GM10847 (cell line): ENCODE measurements around the gene C1orf232.

Source experiments
- POLR2A ChIP-seq: IDR thresholded peaks from 2 replicates; pipeline ENCODE4 v1.6.1; 2011; ENCODE audit not compliant: insufficient read length; ENCODE audit errors: extremely low read depth

Gene C1orf232

DNA sequence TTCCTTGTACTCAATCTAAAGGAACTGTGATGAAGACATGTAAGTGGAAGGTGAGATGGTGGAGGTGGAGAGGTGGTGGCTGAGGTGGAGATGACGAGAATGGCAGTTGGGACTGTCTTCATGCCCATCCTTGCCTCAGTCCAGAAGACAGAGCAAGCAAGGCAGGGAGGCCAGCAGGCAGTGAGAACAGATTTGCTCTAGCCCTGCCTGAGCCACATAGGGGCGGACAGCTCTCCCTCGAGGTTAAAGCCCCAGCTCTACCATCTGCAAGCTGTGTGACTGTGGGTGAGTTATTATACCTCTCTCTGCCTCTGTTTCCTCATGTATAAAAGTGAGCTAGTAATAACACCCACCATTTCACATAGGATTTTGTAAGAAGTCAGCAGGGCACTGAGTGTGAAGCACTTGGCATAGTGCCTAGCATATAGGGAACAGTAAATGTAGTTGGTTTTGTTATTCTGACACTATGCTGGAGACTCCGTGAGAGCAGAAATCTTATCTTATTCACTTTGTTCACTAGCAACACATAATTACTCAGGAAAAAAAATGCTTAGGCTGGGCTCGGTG lies 14.7 kb downstream of the C1orf232 start:
- no peak for TF ChIP-seq POLR2A

GRCh38 chr1:26148887-26149286 lies 19.9 kb downstream of the C1orf232 start:
- TF ChIP-seq POLR2A = no peak

GRCh38 chr1:26145960-26146294 lies 22.8 kb downstream of the C1orf232 start:
- TF ChIP-seq POLR2A = no peak

GRCh38 chr1:26145041-26145959 lies 23.5 kb downstream of the C1orf232 start:
- no peak for TF ChIP-seq POLR2A

DNA sequence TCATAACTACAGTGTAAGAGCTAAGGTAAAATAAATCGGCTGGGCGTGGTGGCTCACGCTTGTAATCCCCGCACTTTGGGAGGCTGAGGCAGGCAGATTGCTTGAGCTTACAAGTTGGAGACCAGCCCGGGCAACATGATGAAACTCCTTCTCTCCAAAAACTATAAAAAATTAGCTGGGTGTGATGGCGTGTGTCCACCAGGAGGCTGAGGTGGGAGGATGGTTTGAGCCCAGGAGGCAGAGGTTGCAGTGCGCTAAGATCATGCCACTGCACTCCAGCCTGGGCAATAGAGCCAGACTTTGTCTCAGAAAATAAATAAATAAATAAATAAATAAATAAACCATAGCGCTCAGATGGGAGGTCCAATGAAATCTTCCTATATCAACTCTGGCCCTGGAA lies 26.6 kb downstream of the C1orf232 start:
- TF ChIP-seq POLR2A = no peak

DNA sequence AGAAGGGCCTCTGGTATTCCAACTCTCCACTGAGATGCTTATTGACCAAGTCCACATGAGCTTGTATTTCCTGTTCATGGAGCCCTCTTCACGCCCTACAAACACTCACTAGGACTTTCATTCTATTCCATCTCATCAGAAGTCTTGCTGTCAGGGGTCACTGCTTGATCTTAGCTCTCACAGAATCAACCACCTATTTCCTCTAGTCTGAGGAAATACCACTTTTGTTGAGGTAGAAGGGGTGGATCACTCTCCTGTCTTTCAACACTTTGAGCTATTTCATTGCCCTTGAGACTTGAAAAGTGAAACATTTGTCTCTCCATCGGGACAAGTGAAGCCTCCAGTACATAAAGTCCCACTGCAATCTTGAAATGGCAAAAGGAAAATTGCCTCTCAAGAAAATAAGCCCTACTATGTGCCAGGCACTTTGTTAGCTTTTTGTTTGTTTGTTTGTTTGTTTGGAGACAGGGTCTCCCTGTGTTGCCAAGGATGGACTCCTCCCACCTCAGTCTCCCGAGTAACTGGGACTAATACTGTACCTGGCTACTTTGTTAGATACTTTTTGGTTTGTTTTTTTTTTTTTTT lies 29.7 kb downstream of the C1orf232 start:
- no peak for TF ChIP-seq POLR2A

- TF ChIP-seq POLR2A = no peak
These were observed 34.3 kb downstream of the C1orf232 start for GRCh38 chr1:26134466-26134865.

DNA sequence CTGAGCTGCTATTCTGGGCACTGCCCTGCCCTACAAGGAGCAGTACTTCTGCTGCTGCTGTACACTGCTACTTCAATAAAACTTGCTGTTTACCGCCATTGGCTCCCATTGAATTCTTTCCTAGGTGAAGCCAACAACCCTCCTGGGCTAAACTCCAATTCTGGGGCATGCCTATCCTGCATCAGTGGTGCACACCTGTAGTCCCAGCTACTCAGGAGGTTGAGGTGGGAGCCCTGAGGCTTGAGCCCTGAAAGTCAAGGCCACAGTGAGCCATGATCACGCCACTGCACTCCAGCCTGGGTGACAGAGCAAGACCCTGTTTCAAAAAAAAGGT lies 36.0 kb downstream of the C1orf232 start:
- no peak for TF ChIP-seq POLR2A

- no peak for TF ChIP-seq POLR2A
These were observed 36.5 kb downstream of the C1orf232 start for GRCh38 chr1:26132128-26132833.

- TF ChIP-seq POLR2A = no peak
These were observed 38.1 kb downstream of the C1orf232 start for GRCh38 chr1:26130695-26131094.

DNA sequence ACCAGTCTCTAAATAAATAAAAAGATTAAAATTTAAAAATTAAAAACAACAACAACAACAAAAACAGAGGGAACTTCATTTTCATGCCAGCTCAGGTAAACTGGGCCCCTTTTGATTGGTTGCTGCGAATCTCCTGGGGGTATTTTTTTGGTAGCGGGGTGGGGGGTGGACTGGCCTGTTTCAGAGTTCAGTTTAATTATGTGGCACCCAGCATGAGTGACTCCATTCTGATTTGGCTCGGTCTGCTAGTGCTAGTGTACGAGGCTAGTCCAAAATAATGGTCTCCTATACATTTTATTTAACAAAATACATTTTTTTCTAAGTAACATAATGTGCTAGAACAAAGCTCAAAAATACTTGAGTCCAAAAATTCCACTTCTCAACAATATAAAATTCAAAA lies 39.0 kb downstream of the C1orf232 start:
- no peak for TF ChIP-seq POLR2A

- no peak for TF ChIP-seq POLR2A
These were observed 41.3 kb downstream of the C1orf232 start for GRCh38 chr1:26127235-26128163.

DNA sequence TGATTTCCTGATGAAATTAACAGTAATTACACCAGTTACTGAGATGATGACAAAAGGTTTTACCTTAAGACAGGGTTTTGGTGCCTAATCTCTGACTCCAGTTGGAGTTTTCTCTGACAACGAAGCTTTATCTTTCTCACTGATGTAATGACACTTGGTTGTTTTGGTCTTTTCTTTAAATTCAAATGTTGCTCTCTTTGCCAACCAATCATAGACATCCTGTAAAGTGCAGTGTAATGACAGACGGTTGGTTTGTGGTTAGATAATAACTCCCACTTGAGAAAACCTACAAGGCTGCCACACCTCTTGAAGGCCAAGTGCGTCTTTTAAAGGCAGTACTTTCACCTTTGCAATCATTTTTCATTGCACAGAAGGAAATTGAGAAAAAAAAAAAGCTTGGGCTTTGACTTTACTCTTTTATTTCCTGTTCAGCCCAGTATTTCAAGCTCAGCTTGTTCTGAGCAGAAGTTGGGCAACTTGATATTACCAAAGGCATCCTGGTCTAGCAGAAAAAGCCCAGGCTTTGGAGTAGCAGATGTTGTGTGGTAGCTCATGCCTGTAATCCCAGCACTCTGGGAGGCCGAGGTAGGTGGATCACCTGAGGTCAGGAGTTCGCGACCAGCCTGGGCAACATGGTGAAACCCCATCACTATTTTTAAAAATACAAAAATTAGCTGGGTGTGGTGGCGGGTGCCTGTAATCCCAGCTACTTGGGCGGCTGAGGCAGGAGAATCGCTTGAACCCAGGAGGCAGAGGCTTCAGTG lies 42.3 kb downstream of the C1orf232 start:
- TF ChIP-seq POLR2A = no peak

GRCh38 chr1:26125946-26126320 lies 42.8 kb downstream of the C1orf232 start:
- no peak for TF ChIP-seq POLR2A
